ENCODE results near the gene TAPBP.
"Not testable (repeated sequence)": the region's sequence is repeated elsewhere in the genome, so short reads cannot be mapped to it uniquely, and the experiment has no call there.

- not testable (repeated sequence) for TF ChIP-seq CTCF (IDR thresholded peaks at IDR 0.05; ENCODE audit: borderline replicate concordance, extremely low read depth, low read length, poor library complexity, severe bottlenecking); EZH2 (IDR thresholded peaks at IDR 0.05; ENCODE audit: borderline replicate concordance, low read depth, low read length, severe bottlenecking)
These were observed 29.7 kb upstream of the TAPBP start for GRCh38 chr6:33343606-33343952.
